Hindlimb muscle (tissue), 1 donor: ENCODE results near the gene ELMO1. TPM values are rescaled to one million over a fixed set of nuclear protein-coding genes. Genes with fewer than 3 reads are reported as not detected.
"Not testable (repeated sequence)": the region's sequence is repeated elsewhere in the genome, so short reads cannot be mapped to it uniquely, and the experiment has no call there.

Experiments
- DNase-seq: peaks from one replicate; pipeline ENCODE4 v3.0.0-alpha.2; 2013
- polyA plus RNA-seq: library from polyadenylated mRNA; unstranded; fragments of 120-200 nt; gene quantifications from one replicate; pipeline ENCODE4 v1.2.1, GENCODE V29; 2013; ENCODE audit not compliant: insufficient read length

The ELMO1 gene
- polyA plus RNA-seq, 1 donor = 28.3 TPM

GRCh38 chr7:37176079-37176478 is 272.6 kb downstream of the ELMO1 start:
- DNase-seq = no peak

GRCh38 chr7:37174460-37174859 is 274.2 kb downstream of the ELMO1 start:
- no peak for DNase-seq

- no peak for DNase-seq
These were observed 275.0 kb downstream of the ELMO1 start for GRCh38 chr7:37173670-37174069.

GRCh38 chr7:37162106-37162505 is 286.6 kb downstream of the ELMO1 start:
- DNase-seq = no peak

- no peak for DNase-seq
These were observed 288.0 kb downstream of the ELMO1 start for GRCh38 chr7:37160656-37161055.

- DNase-seq = no peak
These were observed 295.3 kb downstream of the ELMO1 start for GRCh38 chr7:37153376-37153775.

GRCh38 chr7:37151741-37152413 is 296.8 kb downstream of the ELMO1 start:
- no peak for DNase-seq

GRCh38 chr7:37150856-37151255 is 297.8 kb downstream of the ELMO1 start:
- DNase-seq = no peak

- no peak for DNase-seq
These were observed 298.5 kb downstream of the ELMO1 start for GRCh38 chr7:37150180-37150579.

GRCh38 chr7:37149773-37150124 is 298.9 kb downstream of the ELMO1 start:
- no peak for DNase-seq

GRCh38 chr7:37149051-37149772 is 299.5 kb downstream of the ELMO1 start:
- peak; percentile 9 for DNase-seq

GRCh38 chr7:37145682-37146081 is 303.0 kb downstream of the ELMO1 start:
- DNase-seq = no peak

- DNase-seq = no peak
These were observed 304.2 kb downstream of the ELMO1 start for GRCh38 chr7:37144423-37144822.

GRCh38 chr7:37142958-37143357 is 305.7 kb downstream of the ELMO1 start:
- no peak for DNase-seq

- DNase-seq = no peak
These were observed 306.9 kb downstream of the ELMO1 start for GRCh38 chr7:37141742-37142141.

GRCh38 chr7:37133902-37134301 is 314.8 kb downstream of the ELMO1 start:
- DNase-seq = not testable (repeated sequence)

GRCh38 chr7:37131855-37132254 is 316.8 kb downstream of the ELMO1 start:
- no peak for DNase-seq

GRCh38 chr7:37129035-37129425 is 319.6 kb downstream of the ELMO1 start:
- no peak for DNase-seq

- DNase-seq = no peak
These were observed 320.2 kb downstream of the ELMO1 start for GRCh38 chr7:37128327-37129034.

- DNase-seq = no peak
These were observed 329.3 kb downstream of the ELMO1 start for GRCh38 chr7:37119296-37119860.

- DNase-seq = no peak
These were observed 330.7 kb downstream of the ELMO1 start for GRCh38 chr7:37118004-37118403.

- no peak for DNase-seq
These were observed 331.4 kb downstream of the ELMO1 start for GRCh38 chr7:37117292-37117691.

GRCh38 chr7:37116093-37116701 is 332.5 kb downstream of the ELMO1 start:
- DNase-seq = no peak
